G401.6 (cell line): Measurements from ENCODE around the gene PODXL2.

Experiments used
- FAIRE-seq: peaks from 2 replicates; lab custom pipeline; 2012; peaks lifted over from hg19 to GRCh38; lab: Jason Lieb, UNC

Gene PODXL2

GRCh38 chr3:127606086-127606805 is 22.7 kb upstream of the PODXL2 start:
- no peak for FAIRE-seq

GRCh38 chr3:127606981-127607595 is 21.9 kb upstream of the PODXL2 start:
- no peak for FAIRE-seq

- no peak for FAIRE-seq
These were observed 21.2 kb upstream of the PODXL2 start for GRCh38 chr3:127607675-127608361.

DNA sequence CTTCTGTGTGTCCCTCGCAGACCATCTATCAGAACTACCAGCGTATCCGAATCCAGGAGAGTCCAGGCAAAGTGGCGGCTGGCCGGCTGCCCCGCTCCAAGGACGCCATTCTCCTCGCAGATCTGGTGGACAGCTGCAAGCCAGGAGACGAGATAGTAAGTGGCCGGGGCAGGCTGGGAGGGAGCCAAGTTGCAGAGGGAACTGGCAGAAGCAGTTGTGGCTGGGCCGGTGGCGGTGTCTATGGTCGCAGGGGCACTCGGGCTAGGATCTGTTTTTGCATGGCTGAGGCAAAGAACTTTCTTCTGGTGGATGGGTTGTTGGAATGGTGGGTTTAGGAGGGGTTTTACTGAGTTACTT is 20.6 kb upstream of the PODXL2 start:
- FAIRE-seq, result no peak

DNA sequence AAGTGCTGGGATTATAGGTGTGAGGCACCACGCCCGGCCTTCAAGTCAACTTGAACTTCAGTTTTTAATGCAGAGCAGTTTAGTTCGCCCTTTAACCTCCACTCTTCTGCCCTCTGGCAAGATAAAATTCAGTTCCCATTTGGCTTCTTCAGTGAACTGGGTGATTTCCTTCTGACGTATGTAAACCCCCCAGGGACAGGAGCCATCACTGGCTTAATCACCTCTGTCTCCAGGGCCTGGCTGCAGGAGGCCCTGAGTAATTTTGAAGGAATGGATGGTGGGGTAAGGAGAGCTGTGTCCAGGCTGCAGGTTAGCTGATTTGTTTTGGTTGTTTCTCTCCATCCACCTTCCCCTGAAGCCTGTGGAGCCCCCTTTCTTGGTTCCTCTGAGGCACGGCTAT is 18.9 kb upstream of the PODXL2 start:
- no peak for FAIRE-seq

DNA sequence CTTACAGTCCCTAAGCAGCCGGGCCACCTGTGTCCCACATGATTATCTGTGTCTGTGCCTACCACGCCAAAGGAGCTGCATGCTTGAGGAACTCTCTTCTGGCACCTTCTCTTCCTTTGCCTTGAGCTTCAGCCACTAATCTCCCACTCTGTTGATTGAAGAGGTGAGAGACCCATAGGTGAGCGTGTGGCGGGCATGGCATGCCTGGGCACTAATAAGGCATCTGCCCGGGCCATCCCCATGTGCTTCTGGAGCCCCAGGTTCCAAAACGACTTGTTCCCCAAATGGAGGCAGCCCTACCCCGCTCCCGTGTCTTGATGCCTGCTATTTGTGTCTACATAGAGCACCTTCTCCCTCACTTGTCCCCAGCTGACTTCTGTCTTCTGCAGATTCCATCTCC is 17.7 kb upstream of the PODXL2 start:
- FAIRE-seq, result no peak

GRCh38 chr3:127612966-127613365 is 16.0 kb upstream of the PODXL2 start:
- no peak for FAIRE-seq

GRCh38 chr3:127613406-127613805 is 15.6 kb upstream of the PODXL2 start:
- no peak for FAIRE-seq

DNA sequence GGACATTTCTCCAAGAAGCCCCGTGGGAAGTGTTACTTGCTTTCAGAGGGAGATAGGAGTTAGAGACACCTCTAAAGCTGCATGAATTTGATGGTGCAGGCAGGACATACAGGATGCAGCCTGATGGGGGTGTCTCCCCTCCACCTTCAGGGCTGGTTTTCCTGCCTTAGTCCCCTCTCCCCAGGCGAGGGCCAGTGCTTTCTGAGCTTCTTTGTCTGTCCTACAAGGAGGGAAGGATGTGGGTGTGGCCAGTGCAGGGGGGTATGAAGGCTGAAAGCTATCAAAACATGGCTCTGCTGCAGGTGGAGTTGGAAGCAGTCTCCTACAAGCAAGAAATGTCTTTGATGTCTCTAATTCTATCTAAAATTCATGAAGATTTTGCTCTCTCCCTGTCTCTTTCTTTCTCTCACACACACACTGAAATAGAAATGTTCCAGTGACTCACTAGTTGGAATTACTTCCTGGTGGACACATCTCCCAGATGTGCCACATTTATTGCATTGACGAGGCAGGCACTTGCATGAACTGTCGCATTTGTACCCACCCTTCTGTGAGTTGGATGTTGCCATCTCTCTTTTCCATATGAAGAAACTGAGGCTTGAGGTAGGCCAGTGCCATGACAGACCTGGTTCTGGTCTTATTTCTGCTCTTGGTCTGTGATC is 13.9 kb upstream of the PODXL2 start:
- FAIRE-seq, result no peak

GRCh38 chr3:127615631-127616305 is 13.2 kb upstream of the PODXL2 start:
- FAIRE-seq, result no peak

DNA sequence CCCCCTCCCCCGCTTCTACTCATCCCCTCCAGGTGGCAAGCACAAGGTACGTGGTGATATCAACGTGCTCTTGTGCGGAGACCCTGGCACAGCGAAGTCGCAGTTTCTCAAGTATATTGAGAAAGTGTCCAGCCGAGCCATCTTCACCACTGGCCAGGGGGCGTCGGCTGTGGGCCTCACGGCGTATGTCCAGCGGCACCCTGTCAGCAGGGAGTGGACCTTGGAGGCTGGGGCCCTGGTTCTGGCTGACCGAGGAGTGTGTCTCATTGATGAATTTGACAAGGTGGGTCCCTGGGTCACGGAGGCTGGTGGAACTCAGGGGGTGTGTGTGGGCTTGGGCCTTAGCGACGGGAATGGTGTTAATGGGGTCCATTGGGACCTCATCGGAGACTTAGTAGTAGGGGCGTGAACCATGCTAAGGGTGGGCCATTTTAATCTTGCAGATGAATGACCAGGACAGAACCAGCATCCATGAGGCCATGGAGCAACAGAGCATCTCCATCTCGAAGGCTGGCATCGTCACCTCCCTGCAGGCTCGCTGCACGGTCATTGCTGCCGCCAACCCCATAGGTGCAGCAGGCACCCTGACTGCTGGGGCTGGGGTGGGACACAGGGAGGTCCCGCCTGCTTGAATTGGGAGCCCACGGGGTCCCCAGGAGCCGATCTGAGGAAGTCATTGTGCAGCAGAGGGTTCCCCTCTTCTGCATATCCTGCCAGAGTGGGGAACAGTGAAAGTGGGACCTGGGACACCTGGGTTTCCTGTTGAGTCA is 12.0 kb upstream of the PODXL2 start:
- FAIRE-seq, result no peak

GRCh38 chr3:127618891-127619290 is 10.1 kb upstream of the PODXL2 start:
- no peak for FAIRE-seq

GRCh38 chr3:127620637-127621375 is 8.2 kb upstream of the PODXL2 start:
- no peak for FAIRE-seq

DNA sequence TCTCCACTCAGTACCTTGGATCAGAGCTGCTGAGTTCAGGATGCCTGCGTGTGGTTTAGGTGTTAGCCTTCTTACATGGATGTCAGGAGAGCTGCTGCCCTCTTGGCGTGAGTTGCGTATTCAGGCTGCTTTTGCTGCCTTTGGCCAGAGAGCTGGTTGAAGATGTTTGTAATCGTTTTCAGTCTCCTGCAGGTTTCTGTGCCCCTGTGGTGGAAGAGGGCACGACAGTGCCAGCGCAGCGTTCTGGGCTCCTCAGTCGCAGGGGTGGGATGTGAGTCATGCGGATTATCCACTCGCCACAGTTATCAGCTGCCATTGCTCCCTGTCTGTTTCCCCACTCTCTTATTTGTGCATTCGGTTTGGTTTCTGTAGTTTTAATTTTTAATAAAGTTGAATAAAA is 7.0 kb upstream of the PODXL2 start:
- no peak for FAIRE-seq

DNA sequence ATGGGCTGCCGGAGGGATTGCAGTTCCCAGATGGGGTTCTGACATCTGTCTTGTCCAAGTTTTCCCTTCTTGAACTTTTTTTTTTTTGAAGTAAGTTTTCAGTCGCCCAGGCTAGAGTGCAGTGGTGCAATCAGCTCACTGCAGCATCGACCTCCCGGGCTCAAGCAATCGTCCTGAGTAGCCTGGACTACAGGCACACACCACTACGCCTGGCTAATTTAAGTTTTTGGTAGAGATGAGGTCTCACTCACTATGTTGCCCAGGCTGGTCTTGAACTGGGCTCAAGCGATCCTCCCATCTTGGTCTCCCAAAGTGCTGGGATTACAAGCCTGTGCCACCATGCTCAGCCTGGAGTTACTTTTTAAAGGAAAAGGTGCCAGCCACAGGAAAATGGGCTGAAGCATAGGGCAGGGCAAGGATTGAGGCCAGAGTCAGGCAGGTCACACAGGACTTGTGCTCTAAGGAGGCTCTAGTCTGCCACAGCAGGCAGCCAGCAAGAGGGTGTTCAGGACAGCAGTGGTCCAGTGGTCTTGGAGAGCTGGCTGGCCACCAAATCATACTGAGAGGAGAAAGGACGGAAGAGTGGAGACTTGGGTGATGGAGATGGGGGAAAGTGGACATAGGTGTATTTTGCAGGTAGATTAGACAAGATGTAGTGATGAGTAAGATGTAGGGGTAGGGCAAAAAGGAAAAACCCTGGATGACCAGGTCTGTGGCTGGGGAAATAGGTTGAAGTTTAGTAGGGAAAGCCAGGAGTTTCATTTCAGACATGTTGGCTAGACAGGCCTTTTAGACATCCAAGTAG is 6.0 kb upstream of the PODXL2 start:
- FAIRE-seq, result no peak

GRCh38 chr3:127624063-127624462 is 4.9 kb upstream of the PODXL2 start:
- no peak for FAIRE-seq

DNA sequence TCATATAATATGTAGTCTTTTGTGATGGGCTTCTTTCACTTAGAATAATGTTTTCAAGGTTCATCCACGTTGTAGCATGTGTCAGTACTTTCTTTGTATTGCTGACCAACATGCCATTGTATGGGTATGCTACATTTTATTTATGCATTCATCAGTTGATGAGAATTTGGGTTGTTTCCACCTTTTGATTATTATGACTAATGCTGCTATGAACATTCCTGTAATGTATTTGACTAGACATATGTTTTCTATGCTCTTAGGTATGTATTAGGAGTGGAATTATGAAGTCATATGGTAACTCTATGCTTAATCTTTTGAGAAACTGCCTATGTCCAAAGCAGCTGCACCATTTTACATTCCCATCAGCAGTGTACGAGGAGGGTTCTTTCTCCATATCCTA is 3.2 kb upstream of the PODXL2 start:
- FAIRE-seq, result no peak

GRCh38 chr3:127628426-127628787 is 578 bp upstream of the PODXL2 start:
- FAIRE-seq, result no peak

DNA sequence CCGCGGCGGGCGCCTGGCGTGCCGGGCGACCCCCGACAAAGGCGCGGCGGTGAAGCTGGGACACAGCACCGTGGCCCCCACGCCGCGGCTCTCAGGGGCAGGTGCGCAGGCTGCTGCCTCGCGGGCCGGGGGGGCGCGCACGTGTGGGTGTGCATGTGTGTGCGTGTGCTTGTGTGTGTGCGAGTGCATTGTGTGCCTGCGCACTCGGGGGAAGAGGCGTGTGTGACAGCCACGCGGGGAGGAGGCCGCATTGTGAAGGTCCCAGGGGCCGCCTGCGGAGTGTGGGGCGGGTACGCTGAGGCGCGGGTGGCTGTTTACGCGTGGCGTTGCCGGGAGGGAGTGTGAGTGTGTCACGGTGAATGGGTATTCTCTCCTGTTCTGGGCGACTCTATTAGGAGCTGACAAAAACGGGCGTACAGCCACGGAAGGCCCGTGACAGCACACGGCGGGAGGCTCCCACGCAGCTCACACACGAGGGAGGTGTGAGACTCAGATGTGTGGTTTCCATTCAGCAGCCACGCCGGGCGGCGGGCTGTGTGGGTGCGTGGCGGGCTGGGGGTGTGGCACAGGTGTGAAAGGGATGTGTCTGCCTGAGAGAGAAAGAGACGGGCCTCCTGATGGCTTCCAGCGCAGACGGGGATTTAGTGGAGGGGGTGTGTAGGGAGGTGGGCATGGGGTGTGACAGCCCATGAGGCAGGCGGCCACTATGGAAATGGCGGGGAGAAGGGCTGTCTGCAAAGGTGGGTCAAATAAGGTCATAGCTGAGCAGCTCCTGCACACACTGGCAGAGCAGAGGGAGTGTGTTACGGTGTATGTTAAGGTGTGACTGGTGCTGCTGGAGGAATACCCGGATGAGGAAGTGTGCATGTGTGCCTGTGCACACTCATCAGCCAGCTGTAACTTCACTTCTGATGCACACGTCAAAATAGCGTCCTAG is 750 bp downstream of the PODXL2 start:
- FAIRE-seq, result no peak
